CD4-positive, alpha-beta T cell treated with Interleukin-12 subunit alpha and Interleukin-12 subunit beta, for 1 hour (primary cell): ENCODE results near the gene PCDH9.

Experiments used
- DNase-seq: peaks from one replicate; pipeline ENCODE4 v3.0.0-alpha.2; 2020

The PCDH9 gene

GRCh38 chr13:66414066-66414800 is 815.9 kb downstream of the PCDH9 start:
- DNase-seq, result no peak

DNA sequence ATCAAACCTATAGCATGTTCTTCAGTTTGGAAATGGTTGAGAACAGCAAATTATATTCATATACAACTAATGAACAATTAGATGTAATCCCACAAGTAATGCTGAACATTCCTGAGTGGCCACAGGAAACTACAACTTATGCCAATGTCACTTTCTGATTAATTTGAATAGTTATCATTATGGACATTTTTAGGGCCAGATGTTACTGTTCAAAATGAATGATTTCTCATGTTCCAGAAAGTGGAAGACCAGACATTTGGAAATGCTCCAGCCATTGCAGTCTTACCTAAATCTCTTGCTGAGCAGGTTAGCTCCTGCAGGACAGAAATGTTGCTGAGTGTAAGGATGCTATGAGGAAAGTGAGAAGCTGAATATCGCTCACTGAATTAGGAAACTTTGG is 819.8 kb downstream of the PCDH9 start:
- no peak for DNase-seq

DNA sequence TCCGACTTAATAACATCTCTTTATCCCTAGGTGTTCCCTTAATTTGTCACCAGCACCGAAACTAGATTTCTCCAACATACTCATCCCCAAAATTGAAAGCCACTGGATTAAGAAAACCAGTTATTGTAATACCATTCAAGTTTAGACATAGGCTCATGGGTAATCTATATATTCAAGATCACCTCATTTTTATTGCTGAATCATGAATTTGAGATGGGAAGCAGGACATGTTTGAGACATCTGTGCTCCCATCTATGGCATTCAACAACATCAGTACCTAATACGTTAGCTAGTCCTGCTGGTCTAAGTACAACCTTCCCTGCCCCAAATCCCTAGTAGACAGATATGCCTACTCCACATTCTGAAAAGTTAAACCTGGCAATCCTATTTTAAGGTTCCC is 820.6 kb downstream of the PCDH9 start:
- DNase-seq, result no peak

DNA sequence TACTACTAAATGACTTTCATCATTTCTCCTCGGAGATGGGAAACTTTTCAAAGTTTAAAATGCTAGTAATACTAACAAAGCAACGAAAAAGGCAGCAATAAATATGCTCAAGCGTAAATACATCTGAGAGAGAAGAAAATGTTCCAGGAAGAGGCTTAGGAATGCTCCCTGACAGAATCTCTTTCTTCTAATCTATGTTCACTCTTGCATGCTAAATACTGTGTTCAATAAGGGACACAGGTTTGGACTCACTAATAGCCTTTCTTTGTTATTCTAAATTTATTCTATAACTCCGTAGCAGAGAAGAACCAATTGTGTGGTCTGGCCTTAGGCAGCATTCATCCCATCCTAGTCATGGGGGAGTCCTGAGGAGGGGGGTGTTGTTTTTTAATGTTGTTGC is 823.0 kb downstream of the PCDH9 start:
- DNase-seq, result no peak

DNA sequence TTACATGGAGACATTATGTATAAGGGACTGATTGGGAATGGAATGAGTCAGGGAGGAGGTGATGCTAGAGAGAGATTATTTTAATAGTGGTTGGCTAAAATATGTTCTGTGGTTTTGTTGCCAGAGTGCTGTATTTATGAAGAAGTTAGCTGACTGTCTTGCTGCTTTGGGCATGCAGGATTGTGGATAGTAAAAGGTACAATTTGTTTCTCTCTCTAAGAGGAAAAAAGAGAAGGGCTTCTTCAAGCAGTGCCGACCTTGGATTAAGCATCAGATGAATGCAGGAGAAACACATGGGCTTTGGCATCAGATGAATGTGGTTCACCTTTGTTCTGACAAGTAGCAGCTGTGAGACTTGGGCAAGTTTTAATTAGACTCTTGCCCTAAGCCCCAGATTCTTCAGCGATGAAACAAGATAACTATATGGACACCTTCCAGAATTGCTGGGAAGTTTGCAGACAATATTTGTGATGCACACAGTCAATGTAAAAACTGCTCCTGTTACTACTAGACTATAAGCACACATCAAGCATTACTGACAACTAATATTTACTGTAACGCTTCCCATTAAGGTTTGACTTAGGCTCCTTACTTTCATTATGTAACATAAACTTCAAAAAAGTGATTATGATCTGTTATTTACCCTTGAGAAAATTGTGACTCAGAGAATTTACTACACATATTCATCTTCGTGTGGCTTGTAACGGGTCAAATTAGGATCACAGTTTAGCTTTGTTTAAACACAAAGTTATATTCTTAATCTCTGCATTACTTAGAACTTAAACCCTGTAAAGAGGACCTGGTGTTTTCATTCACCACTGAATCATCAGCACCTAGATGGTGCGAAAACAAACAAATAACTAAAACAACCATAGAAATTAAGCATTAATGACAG is 824.0 kb downstream of the PCDH9 start:
- DNase-seq, result no peak

- DNase-seq, result no peak
Observed at GRCh38 chr13:66402546-66402945, 827.6 kb downstream of the PCDH9 start.

- DNase-seq, result no peak
Observed at GRCh38 chr13:66402066-66402465, 828.1 kb downstream of the PCDH9 start.

GRCh38 chr13:66400292-66400691 is 829.8 kb downstream of the PCDH9 start:
- no peak for DNase-seq

- no peak for DNase-seq
Observed at GRCh38 chr13:66399873-66400272, 830.3 kb downstream of the PCDH9 start.

DNA sequence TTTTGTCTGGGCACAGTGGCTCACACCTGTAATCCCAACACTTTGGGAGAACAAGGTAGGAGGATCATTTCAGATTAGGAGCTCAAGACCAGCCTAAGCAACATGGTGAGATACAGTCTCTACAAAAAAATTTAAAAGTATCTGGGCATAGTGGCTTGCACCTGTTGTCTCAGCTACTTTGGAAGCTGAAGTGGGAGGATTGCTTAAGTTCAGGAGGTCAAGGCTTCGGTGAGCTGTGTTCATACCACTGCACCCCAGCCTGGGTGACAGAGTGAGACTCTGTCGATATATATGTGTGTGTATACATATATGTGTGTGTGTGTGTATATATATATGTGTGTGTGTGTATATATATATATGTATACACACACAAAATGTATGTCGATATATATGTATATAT is 833.0 kb downstream of the PCDH9 start:
- no peak for DNase-seq

- no peak for DNase-seq
Observed at GRCh38 chr13:66391322-66391721, 838.8 kb downstream of the PCDH9 start.

DNA sequence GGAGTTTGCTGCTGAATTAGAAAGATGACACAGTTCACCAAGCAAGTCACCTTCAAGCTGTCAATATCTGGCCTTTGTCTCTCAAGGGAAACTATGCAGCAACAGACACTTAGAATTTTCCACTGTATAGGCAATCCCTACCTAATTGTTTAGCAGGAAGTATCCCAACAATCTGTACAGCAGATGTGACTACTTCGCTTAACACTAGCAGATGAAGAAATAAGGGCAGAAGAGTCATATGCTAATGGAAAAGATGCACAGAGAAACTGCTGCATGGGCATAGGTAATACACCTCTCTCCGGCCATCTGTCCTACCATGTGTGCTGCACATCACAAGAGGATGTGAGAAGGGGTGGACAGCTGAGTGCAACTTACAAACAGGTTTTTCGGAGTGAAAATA is 851.2 kb downstream of the PCDH9 start:
- DNase-seq, result no peak

DNA sequence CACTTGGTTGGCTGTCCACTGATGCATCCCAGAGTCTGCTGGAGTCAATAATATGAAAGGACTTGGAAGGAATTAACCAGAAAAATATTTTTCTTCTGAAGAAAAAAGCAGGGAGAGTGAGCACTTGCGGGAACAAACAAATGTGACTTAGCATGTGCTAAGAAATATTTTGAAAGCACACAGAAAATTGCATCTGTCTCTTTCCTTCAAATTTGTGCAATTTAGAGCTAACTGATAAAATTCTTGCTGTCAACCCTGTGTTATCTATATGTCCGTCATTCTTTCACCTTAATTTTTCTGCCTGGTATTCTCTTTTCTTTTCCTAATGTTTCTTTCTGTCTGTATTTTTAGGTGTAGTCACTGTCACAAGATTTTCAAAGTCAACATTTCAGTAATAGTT is 852.6 kb downstream of the PCDH9 start:
- DNase-seq, result no peak

DNA sequence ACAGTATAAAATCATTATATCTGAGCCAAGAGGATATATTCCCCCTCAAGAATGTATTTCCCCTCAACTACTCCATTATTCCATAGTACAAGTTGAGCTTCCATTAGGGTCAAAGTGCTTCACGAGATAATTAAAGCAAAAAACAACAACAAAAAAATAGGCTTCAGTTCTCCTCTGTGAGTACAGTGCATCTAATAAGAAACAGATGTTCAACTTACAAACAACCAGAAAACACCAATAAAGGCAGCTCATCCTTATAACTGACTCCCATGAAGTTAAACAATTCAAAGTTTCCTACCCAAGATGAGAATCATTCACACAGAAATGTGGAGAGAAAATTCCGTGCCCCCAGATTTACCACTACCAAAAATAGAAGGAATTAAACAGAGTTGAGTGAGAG is 854.4 kb downstream of the PCDH9 start:
- DNase-seq, result no peak

GRCh38 chr13:66369666-66370065 is 860.5 kb downstream of the PCDH9 start:
- DNase-seq, result no peak

DNA sequence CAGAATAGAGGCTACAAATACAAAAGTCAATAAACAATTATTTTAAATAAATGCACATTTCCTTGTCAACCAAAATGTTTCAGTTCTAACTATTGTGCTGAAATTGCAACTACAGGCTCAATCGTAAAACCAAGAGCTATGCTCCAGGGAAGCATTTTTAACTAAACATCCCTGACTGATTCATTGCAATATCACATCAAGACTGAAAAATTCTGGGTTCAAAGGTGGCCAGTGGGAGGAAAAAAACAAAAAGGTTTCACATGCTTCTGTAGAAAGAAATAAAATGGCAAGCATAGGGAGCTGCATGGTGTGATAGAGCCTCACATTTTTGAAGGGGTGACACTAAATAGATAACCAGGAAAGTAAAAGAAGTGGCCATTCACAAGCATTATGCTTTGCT is 862.8 kb downstream of the PCDH9 start:
- no peak for DNase-seq

- no peak for DNase-seq
Observed at GRCh38 chr13:66365101-66365500, 865.0 kb downstream of the PCDH9 start.

- DNase-seq, result no peak
Observed at GRCh38 chr13:66364346-66364745, 865.8 kb downstream of the PCDH9 start.

- no peak for DNase-seq
Observed at GRCh38 chr13:66362485-66362884, 867.7 kb downstream of the PCDH9 start.

GRCh38 chr13:66359910-66360552 is 870.1 kb downstream of the PCDH9 start:
- no peak for DNase-seq

DNA sequence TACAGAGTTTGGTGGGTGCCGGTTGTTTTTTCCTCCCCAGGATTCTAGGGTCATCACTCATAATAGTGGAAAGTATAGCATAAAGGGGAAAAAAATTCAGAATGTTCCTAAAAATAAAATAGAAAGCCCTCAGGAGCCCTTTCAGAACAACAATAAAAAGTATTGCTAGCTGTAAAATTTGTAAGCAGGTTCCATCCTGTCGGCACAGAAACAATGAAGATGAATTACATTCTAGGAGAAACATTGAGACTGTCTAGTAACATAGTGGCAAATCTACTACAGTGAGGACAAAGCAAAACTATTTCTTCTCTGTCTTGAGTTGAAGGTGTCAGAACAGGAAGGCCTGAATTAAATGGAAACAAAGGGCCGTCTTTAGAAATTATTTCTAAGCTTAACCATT is 870.7 kb downstream of the PCDH9 start:
- DNase-seq, result no peak

DNA sequence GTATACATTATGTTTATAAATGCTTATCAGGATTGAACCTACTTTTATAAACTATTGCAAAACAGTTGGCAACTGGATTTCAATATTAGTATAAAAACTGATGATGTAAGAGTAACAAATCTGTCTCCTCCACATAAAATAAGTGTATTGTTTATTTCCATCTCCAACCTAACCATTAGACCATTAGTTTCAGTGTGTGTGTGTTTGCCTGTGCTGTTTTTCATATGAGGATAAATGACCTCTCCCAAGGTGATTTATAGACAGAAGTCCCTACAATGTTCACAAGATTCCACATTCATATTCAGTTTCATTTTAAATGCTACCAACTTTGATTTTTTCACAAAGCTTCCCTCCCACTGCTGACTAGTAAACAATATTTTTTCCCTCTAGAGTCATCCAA is 871.6 kb downstream of the PCDH9 start:
- DNase-seq, result no peak

GRCh38 chr13:66357463-66357862 is 872.7 kb downstream of the PCDH9 start:
- DNase-seq, result no peak
